HepG2 (cell line): ENCODE measurements around the gene UGT1A3. TPM values are rescaled to one million over a fixed set of nuclear protein-coding genes. Genes with fewer than 3 reads are reported as not detected.

ENCODE experiments used
- ATAC-seq: fragments of 200-7000 bp; cut with Tn5 transposase; 3 replicates; pipeline ENCODE4 v1.9.1; 2020; ENCODE audit warnings: mild to moderate bottlenecking, moderate library complexity
- BruUV-seq: library from RNA; stranded (reverse); fragments of 400-500 nt; replicated peaks from 2 replicates; lab custom pipeline; 2021; lab: Mats Ljungman, UMichigan
- CTCF ChIA-PET: fragments of 300-600 bp; formaldehyde crosslinking; extraction: SDS; loops from one replicate; lab custom pipeline; 2021; ENCODE audit warnings: low total read pairs, inconsistent platforms, low intra/inter-chr PET ratio; lab: Yijun Ruan, JAX
- POLR2A ChIA-PET: fragments of 350-600 bp; sonication (Branson Sonifier 250); formaldehyde crosslinking; loops from one replicate; lab custom pipeline; 2020; ENCODE audit warnings: antibody characterized with exemption, inconsistent platforms; lab: Yijun Ruan, JAX
- DNase-seq: peaks from one replicate; pipeline ENCODE4 v3.0.0-alpha.2; 2015; ENCODE audit warnings: low spot score
- FAIRE-seq: peaks from 3 replicates; lab custom pipeline; 2011; peaks lifted over from hg19 to GRCh38; lab: Jason Lieb, UNC
- H2AFZ ChIP-seq: one replicate; pipeline ENCODE4 v1.6.1; 2011; ENCODE audit warnings: low read length, inconsistent platforms
- H3K27ac ChIP-seq: fragments of 300-600 bp; 3 replicates; pipeline ENCODE4 v1.8.0; 2011; ENCODE audit warnings: mixed run types, mild to moderate bottlenecking, mixed read lengths, low read length, inconsistent platforms; ENCODE audit not compliant: insufficient read depth; ENCODE audit errors: extremely low read length
- H3K27me3 ChIP-seq, 2 experiments: fragments of 200-600 bp in 1 of 2; 2 replicates in 1 of 2; 3 replicates in 1 of 2; pipeline versions ENCODE4 v1.6.0 to v1.8.0; 2011; ENCODE audit warnings: low read length in 2 of 2, mild to moderate bottlenecking in 2 of 2, moderate library complexity in 2 of 2, inconsistent platforms in 1 of 2; ENCODE audit not compliant: insufficient read depth in 2 of 2, control insufficient read depth in 1 of 2
- H3K36me3 ChIP-seq, 2 experiments: fragments of 200-600 bp in 1 of 2; replicated peaks in 1 of 2; 2 replicates in 1 of 2; 3 replicates in 1 of 2; pipeline versions ENCODE4 v1.5.1 to v1.8.0; 2011; ENCODE audit warnings: low read length in 2 of 2, inconsistent platforms in 1 of 2; ENCODE audit not compliant: insufficient read depth in 2 of 2, control insufficient read depth in 1 of 2
- H3K4me1 ChIP-seq: 2 replicates; pipeline ENCODE4 v1.5.1; 2012; ENCODE audit warnings: low read length, inconsistent platforms; ENCODE audit not compliant: insufficient read depth
- H3K4me2 ChIP-seq: 2 replicates; pipeline ENCODE4 v1.6.0; 2011; ENCODE audit warnings: low read depth, low read length, inconsistent platforms
- H3K4me3 ChIP-seq, 3 experiments: fragments of 200-600 bp in 1 of 3; sonication (generic), shearing (Covaris generic) in 1 of 3; replicated peaks in 1 of 3; 2 replicates each; pipeline ENCODE4 v1.5.1; 2011 to 2016; ENCODE audit warnings: low read length in 3 of 3, inconsistent platforms in 2 of 3, low read depth in 2 of 3, mild to moderate bottlenecking in 2 of 3, control low read depth in 1 of 3, mixed read lengths in 1 of 3; ENCODE audit not compliant: insufficient read depth in 1 of 3
- H3K79me2 ChIP-seq: one replicate; pipeline ENCODE4 v1.6.1; 2011; ENCODE audit warnings: low read length, inconsistent platforms; ENCODE audit not compliant: insufficient read depth
- H3K9ac ChIP-seq: 2 replicates; pipeline ENCODE4 v1.6.0; 2011; ENCODE audit warnings: mild to moderate bottlenecking, low read depth, low read length, inconsistent platforms; ENCODE audit not compliant: insufficient read depth
- H3K9me3 ChIP-seq: 2 replicates; pipeline ENCODE4 v1.5.1; 2012; ENCODE audit warnings: mild to moderate bottlenecking, low read length
- H4K20me1 ChIP-seq: 2 replicates; pipeline ENCODE4 v1.6.0; 2011; ENCODE audit warnings: inconsistent platforms, mild to moderate bottlenecking, low read length, moderate library complexity; ENCODE audit not compliant: insufficient read depth
- ELF3 ChIP-seq: IDR thresholded peaks from 2 replicates; pipeline ENCODE4 v1.6.1; 2016; ENCODE audit warnings: missing genetic modification reagents, missing compliant biosample characterization
- MIER3 ChIP-seq: IDR thresholded peaks from 2 replicates; pipeline ENCODE4 v1.6.1; 2016; ENCODE audit warnings: missing compliant biosample characterization, borderline replicate concordance
- NR3C1 ChIP-seq: sonication (generic); formaldehyde crosslinking; IDR thresholded peaks from 2 replicates; pipeline ENCODE4 v1.4.0; 2020; ENCODE audit warnings: missing genetic modification reagents
- POGK ChIP-seq: sonication (generic); formaldehyde crosslinking; conservative IDR thresholded peaks from 2 replicates; pipeline ENCODE4 v1.8.0; 2022; ENCODE audit warnings: mild to moderate bottlenecking, moderate library complexity, missing genetic modification reagents
- RBM22 ChIP-seq: fragments of 200-400 bp; formaldehyde crosslinking; optimal IDR thresholded peaks from 2 replicates; pipeline ENCODE3; 2017; ENCODE audit warnings: mild to moderate bottlenecking, low read length, moderate library complexity
- ZBTB40 ChIP-seq, 2 experiments: fragments of 450-650 bp in 1 of 2; sonication (generic) in 1 of 2; formaldehyde crosslinking in 1 of 2; IDR thresholded peaks; 2 replicates each; pipeline versions ENCODE4 v1.6.1 to v1.8.0; 2016 to 2022; ENCODE audit warnings: antibody characterized with exemption in 1 of 2, mild to moderate bottlenecking in 1 of 2, missing genetic modification reagents in 1 of 2
- ZBTB49 ChIP-seq: sonication (generic); formaldehyde crosslinking; IDR thresholded peaks from 2 replicates; pipeline ENCODE4 v1.4.0; 2020; ENCODE audit warnings: missing genetic modification reagents, borderline replicate concordance
- ZFP36L2 ChIP-seq: sonication (generic); formaldehyde crosslinking; IDR thresholded peaks from 2 replicates; pipeline ENCODE4 v1.4.0; 2020; ENCODE audit warnings: missing genetic modification reagents
- ZFP62 ChIP-seq: sonication (generic); formaldehyde crosslinking; IDR thresholded peaks from 2 replicates; pipeline ENCODE4 v1.4.0; 2020; ENCODE audit warnings: missing genetic modification reagents
- ZNF607 ChIP-seq: sonication (generic); formaldehyde crosslinking; IDR thresholded peaks from 2 replicates; pipeline ENCODE4 v1.5.1; 2020; ENCODE audit warnings: missing genetic modification reagents, mild to moderate bottlenecking, borderline replicate concordance
- ZNF629 ChIP-seq: sonication (generic); formaldehyde crosslinking; conservative IDR thresholded peaks from 2 replicates; pipeline ENCODE4 v1.5.0; 2020; ENCODE audit warnings: missing genetic modification reagents
- ZNF841 ChIP-seq: sonication (generic); formaldehyde crosslinking; IDR thresholded peaks from 2 replicates; pipeline ENCODE4 v1.8.1; 2023; ENCODE audit warnings: missing genetic modification reagents, borderline replicate concordance
- WGBS: methylation state at CpG from one replicate; pipeline ENCODE4 v1.1.6; 2017; ENCODE audit warnings: low lambda C conversion rate; 5-methylcytosine and 5-hydroxymethylcytosine counted together
- in situ Hi-C: cut with HindIII; loops from 2 replicates; pipeline ENCODE4 v1.10.0; 2017; ENCODE audit warnings: low pct_unique_long_range_greater_than_20kb; ENCODE audit not compliant: extremely low pct_ligation_motif_present
- intact Hi-C: fragments of 100-400 bp; cut with micrococcal nuclease; formaldehyde crosslinking; loops from one replicate; pipeline ENCODE4 v1.10.0; 2022; ENCODE audit not compliant: unreplicated experiment
- polyA plus RNA-seq, 8 experiments: library from polyadenylated mRNA; depleted of rRNA in 3 of 8; stranded (reverse) in 7 of 8; unstranded in 1 of 8; fragments of >200 nt; fragmentation: Illumina TruSeq in 4 of 8; extraction: Trizol in 4 of 8; gene quantifications; 2 replicates each; pipeline versions ENCODE4 v1.2.1 to v1.2.3, GENCODE V29; 2011 to 2016; ENCODE audit warnings: low read depth in 4 of 8, missing spikeins in 1 of 8, mixed read lengths in 1 of 8; ENCODE audit not compliant: insufficient read depth in 1 of 8
- total RNA-seq, 5 experiments: library from RNA; depleted of rRNA; stranded (reverse); fragments of >200 nt; fragmentation: Illumina TruSeq; extraction: Trizol; gene quantifications; 2 replicates each; pipeline ENCODE4 v1.2.3, GENCODE V29; 2016; ENCODE audit warnings: low read depth in 1 of 5

The UGT1A3 gene
- total and polyA plus RNA-seq, 2 of the 13 experiments (the other 11 are each of a cell fraction or from before 2014, with no cell fraction given): not detected

- intact Hi-C loops: no loop called here
- H3K4me1 ChIP-seq: peaks cover 14% of the 10 kb centered on the region; the same call in 1 of the 2 replicates
- POLR2A ChIA-PET: no interaction called here
- no TSS peak for BruUV-seq
- no peaks in the 10 kb centered on the region for H3K79me2 ChIP-seq
- no peak overlapping the region for H2AFZ ChIP-seq
- FAIRE-seq: no peak
- WGBS: 52% methylated on average over 9 of the region's 9 CpGs
- peaks cover 7 to 43% of the 10 kb centered on the region in 2 experiments; a peak in 3 of 5 replicates for H3K27me3 ChIP-seq
- no peaks in the 10 kb centered on the region for H3K9me3 ChIP-seq
- no peak overlapping the region for H3K9ac ChIP-seq
- CTCF ChIA-PET: no interaction called here
- H3K4me2 ChIP-seq: no peak overlapping the region
- H3K36me3 ChIP-seq: no peaks in the 10 kb centered on the region
- DNase-seq: no peak
- in situ Hi-C loops: no loop called here
- H3K27ac ChIP-seq: no peak overlapping the region
- no peak overlapping the region for H3K4me3 ChIP-seq
- ATAC-seq: no peak
- no peaks in the 10 kb centered on the region for H4K20me1 ChIP-seq
- TF ChIP-seq RBM22: no peak
- no peak for TF ChIP-seq ZNF841 (CRISPR knock-in tag)
- TF ChIP-seq ZFP36L2 (CRISPR knock-in tag): no peak
- TF ChIP-seq NR3C1 (CRISPR knock-in tag): no peak
- no peak for TF ChIP-seq ZFP62 (CRISPR knock-in tag)
- TF ChIP-seq ELF3: no peak
- TF ChIP-seq ZBTB49 (CRISPR knock-in tag): no peak
- no peak for TF ChIP-seq ZBTB40 (IDR thresholded peaks at IDR 0.05)
- no peak for TF ChIP-seq ZBTB40 (CRISPR knock-in tag; IDR thresholded peaks at IDR 0.05)
- TF ChIP-seq ZNF607 (CRISPR knock-in tag): no peak
- TF ChIP-seq POGK: no peak
- TF ChIP-seq MIER3 (CRISPR knock-in tag): no peak
- no peak for TF ChIP-seq ZNF629 (CRISPR knock-in tag)
Measured at GRCh38 chr2:233791883-233792329, 63.1 kb downstream of the UGT1A3 start.
